Measurements from ENCODE around the gene CD63.

The CD63 gene

GRCh38 chr12:55738123-55739024, 9.6 kb upstream of the CD63 start:
- peak; percentile 97 for DNase-seq

DNA sequence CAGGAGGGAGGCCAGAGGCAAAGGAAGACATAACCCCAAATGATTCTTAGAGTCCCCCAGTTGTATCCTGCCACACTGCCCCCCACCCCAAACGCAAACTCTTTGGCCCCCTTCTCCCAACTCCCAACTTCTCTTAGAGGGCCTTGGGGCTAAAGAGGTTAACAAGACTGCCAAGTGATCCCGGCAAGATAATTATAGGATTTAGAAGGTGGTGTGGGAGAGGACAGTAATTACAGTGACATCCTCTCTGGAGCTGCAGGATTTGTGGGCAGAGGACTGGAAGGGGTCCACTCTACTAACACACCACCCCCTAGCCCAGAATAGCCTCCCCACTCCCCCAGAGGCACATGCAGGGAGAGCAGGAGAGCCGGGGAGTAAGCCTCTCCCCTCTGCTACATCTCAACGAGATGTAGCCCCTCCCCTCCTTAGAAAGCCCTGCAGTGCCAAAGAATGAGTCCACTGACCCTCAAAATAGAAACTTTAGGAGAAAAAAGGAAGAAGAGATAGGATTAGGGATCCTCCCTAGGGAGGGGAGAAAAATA, 8.8 kb upstream of the CD63 start:
- peak; percentile 63 for DNase-seq

DNA sequence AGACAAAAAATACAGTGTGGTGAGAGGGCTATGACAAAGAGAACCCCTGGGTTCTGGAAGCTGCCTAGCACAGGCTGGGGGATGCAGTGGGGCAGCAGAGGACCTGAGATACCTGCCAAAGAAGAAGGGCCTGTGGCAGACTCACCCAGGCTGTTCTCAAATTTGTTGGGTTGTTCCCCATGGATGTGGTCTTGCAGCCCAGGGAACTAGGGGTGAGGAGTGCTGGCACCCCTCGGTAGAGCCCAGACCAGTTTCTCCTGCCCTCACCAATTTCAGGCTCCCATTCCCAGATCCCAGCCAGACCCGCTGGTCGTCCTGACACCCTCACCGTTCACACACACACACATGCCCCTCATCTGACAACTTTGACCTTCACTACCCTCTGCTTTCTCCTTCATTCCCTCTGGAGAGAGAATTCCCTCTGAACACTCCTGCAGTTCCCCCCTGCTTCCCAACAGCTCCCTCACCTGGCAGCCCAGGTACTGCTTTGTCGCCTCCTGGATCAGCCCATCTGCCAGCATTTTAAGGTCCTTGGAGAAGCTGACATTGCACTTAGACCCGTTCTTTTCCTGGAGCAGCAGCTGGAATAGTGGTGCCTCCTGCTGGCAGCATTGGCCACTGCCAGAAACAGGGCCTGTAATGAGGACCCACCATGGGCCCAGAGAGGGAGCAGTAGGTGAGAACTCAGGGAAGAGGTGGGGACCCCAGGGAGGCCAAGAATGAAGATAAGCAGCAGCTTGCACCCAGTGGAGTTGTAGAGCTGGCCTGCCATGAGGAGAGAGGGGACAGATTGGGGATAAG, 8.2 kb upstream of the CD63 start:
- peak; percentile 97 for DNase-seq

GRCh38 chr12:55736076-55736475, 7.3 kb upstream of the CD63 start:
- no peak for DNase-seq

DNA sequence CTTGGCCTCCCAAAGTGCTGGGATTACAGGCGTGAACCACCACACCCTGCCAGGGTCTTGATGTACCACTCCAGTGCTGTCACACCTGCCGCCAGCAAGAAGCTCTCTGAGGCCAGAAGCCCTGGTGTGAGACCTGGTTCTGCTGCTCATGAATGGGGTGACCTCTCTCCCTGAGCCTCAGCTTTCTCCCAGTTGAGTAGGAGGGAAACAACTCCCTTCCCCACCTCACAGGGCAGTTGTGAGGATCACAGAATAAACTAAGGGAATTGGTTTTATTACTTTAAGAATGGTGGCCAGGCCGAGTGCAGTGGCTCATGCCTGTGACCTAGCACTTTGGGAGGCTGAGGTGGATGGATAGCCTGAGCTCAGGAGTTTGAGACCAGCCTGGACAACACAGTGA, 5.8 kb upstream of the CD63 start:
- DNase-seq = no peak

DNA sequence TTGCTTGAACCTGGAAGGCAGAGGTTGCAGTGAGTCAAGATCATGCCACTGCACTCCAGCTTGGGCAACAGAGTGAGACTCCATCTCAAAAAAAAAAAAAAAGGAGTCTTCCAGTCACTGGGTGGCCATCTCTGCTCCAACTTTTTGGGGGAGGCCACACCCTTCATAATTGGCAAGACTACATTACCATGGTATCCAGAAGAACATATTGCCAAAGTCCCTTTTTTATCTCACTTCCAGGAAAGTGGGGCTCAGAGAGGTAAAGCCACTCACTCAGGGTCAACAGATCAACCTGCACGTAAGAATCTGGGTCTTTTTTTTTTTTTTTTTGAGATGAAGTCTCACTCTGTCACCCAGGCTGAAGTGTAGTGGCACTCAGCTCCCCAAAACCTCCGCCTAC, 5.0 kb upstream of the CD63 start:
- DNase-seq = no peak

DNA sequence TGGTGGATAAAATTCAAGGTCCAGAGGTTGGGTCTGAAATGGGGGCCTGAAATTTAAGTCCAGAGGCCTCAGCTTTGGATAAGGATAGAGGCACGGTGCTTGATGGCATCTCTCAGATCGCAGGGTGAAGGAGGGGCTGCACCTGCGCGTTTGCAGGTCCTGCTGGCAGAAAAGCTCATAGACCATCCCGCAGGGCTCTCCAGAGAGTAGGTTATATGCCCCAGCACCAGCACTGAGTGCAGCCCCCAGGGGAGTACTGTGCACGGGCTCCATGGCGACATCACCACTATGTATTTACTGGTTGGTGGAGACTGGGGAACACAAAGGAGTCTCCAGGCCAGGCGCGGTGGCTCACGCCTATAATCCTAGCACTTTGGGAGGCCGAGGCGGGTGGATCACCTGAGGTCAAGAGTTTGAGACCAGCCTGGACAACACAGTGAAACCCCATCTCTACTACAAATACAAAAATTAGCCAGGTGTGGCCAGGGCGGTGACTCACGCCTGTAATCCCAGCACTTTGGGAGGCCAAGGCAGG, 4.3 kb upstream of the CD63 start:
- no peak for DNase-seq

DNA sequence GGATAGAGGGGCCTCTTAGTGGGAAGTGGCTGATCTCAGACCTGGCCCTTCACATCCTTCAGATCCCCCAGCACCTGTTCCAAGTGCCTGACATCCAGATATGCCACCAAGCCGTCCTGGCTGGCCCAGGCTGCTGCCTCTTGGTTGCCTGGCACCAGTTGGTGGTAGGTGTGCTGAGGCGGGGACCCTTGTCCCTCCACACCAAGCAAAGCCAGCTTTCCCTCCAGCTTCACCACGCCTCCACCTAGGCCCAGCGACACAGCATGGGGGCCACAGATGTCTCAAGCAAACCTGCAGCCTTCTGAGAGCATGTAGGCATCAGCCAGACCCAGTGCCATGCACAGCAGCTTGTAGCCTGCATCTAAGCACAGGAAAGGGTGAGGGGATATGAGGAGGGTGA, 3.5 kb upstream of the CD63 start:
- no peak for DNase-seq

DNA sequence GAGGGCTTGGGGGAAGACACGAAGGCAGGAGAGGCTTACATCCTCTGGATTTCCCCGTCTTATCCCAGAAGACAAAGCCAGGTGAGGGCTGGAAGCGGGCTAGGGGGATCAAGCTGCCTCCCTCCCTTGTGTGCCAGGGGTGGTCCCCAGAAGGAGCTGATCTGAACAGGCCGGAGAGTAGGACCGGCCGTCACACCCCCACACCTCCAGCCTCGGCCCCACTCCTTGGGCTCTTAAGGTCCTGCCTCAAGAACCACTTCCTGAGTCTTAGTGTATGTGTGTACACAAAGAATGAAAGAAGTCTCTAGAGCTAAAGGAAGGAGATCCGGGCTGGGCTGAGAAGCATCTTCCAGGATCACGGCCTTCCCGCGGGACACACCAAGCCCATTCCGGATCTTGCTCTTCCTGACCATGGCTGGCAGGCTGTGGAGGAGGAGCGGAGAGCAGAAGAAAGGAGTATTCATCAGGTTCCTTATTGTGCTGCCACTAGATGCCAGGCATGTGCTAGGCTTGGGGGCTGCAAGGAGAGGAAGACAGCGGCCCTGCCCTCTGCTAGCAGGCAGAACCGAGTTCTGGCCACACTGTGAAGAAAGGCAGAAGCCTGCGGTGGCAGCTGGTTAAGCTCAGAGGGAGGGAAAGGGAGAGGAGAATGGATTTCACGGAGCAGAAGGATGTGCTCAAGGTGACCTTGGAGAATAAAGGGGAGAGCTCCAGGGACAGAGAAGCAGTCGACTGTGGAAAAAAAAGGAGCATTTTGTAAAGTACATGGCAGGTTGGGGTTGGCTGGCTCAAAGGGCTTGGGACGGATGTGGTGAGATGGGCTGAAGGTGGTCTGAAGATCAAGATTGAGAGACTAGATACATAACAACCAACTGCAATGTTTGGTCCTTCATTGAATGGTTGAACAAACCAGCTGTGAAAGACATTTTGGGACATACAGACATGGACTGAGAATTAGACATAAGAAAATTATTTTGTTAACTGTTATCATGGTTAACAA, 1.3 kb upstream of the CD63 start:
- peak; percentile 86 for DNase-seq

DNA sequence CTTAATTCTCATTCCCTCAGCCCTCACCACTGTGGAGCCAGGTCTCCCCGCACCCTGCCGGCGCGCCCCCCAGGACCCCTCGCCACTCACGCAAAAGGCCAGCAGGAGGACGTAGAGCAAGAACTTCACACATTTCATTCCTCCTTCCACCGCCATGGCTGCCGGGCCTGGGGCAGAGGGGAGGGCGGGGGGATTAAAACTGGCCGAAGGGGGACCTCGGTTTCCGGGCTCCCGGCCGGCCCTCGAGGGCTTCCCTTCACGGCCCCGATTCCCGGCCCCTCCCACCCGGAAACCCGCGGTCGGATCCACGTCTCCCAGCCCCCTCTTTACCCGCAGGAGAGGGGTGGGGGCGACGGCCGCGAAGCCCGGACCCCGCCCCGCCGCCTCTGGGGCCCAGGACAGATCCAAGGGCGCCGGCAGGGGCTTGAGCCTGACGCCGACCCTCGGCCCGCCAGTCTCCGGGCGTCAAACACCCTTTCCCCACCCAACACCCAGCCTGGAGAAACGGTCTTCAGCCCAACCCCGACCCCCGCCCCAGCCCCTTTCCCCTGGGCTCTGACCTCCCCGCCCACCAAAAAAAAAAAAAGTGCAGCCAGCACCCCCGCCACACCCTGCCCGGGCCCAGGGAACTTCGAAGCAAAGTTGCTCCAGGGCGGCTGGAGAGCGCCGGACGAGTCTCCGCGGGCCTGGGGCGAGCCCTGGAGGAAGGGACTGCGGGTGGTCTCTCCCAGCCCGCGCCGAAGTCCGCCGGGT, 447 bp downstream of the CD63 start:
- DNase-seq = peak; percentile 72

DNA sequence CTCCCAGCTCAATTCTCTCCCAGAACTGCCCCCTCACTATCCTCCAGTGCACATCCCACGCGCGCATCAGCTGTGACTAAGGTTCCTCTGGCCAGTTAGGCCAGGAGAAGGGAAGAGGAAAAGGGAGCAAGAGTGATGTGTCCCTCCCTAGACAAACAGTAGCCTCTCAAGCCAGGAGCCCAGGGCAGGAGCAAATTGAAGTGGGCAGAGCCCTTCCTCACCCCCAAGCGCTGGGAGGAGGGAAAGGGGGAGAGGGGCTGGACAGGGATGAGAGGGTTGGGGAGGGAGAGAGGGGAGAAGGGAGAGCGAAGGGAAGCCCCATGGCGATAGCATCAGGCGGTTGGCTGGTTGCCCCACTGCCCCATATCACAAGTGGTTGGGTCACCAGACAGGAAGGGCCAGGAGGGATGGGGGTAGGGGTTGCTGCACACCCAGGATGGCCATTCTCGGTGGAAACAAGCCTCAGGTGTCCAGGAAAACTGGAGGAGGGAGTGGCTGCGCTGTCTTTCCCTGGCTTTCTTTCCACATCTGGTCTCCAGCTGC, 1.1 kb downstream of the CD63 start:
- DNase-seq = peak; percentile 75

- DNase-seq = no peak
Measured at GRCh38 chr12:55726971-55727370, 1.8 kb downstream of the CD63 start.

DNA sequence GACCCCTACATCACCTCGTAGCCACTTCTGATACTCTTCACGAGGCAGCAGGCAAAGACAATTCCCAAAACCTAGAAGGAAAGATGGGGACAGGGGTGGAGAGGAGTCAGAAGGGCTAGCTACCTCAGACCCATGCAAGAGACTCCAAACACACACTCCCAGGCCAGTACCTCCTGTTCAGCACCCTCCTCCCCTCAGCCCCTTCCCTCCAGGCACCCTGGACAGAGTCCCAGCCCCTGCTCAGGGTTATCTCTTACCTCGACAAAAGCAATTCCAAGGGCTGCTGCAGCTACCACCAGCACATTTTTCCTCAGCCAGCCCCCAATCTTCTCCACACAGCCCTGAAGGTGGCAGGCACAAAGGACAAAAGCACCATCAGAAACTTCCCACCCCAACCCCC, 3.3 kb downstream of the CD63 start:
- no peak for DNase-seq

DNA sequence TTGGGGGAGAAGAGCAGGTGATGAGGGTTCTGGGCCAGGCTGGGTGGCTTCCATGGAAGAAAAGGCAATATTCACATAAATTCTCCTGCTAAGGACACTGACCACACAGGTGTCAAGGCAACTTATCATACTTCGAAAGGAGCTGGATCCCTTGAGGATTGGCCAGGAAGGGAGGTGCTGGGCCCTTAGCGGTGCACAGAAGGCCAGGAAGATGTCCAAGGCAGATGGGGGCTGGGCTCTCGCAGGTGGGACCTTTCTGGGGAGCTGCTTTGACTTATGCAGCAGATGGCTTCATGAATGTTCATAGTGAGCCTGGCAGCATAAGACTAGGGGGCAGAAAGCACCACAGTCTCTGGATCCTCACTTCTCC, 3.9 kb downstream of the CD63 start:
- no peak for DNase-seq

DNA sequence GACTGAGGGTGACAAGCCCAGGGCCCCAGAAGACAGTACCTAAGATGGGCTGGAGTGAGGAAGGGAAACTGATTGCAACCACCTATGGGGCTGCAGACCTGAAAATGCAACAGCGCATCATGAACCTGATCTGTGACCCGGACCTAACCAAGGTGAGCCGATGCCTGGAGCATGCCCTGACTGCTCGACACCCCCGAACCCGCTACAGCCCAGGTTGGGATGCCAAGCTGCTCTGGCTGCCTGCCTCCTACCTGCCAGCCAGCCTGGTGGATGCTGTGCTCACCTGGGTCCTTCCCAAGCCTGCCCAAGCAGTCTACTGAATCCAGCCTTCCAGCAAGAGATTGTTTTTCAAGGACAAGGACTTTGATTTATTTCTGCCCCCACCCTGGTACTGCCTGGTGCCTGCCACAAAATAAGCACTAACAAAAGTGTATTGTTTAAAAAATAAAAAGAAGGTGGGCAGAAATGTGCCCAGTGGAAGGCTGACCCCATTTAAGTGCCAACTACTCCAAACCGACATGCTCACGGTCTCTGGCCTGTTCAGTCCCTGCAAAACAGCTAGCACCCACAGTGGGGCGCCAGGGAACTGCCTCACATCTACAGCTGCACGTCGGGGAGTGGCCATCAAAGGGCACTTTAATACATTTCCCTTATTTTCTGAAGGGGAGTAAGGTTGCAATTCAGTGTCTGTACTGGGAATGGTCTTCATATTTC, 4.4 kb downstream of the CD63 start:
- peak; percentile 84 for DNase-seq

GRCh38 chr12:55723516-55724225, 5.1 kb downstream of the CD63 start:
- DNase-seq = no peak

- no peak for DNase-seq
Measured at GRCh38 chr12:55722948-55723347, 5.9 kb downstream of the CD63 start.

GRCh38 chr12:55721601-55722213, 7.1 kb downstream of the CD63 start:
- no peak for DNase-seq

- peak; percentile 96 for DNase-seq
Measured at GRCh38 chr12:55720894-55721444, 7.8 kb downstream of the CD63 start.

Data from islet precursor cell (in vitro differentiated cells).